GM19438 (cell line): Measurements from ENCODE around the gene USP5.
"Not testable (repeated sequence)": the region's sequence is repeated elsewhere in the genome, so short reads cannot be mapped to it uniquely, and the experiment has no call there.

Experiments used
- ATAC-seq: cut with Tn5 transposase; IDR thresholded peaks from one replicate; pipeline ENCODE4 v1.9.1; 2021; ENCODE audit warnings: low read depth; ENCODE audit not compliant: unreplicated experiment

Gene USP5

GRCh38 chr12:6883683-6884082 lies 31.7 kb downstream of the USP5 start:
- no peak for ATAC-seq

GRCh38 chr12:6884539-6884938 lies 32.6 kb downstream of the USP5 start:
- no peak for ATAC-seq

GRCh38 chr12:6886206-6886999 lies 34.5 kb downstream of the USP5 start:
- ATAC-seq = not testable (repeated sequence)

DNA sequence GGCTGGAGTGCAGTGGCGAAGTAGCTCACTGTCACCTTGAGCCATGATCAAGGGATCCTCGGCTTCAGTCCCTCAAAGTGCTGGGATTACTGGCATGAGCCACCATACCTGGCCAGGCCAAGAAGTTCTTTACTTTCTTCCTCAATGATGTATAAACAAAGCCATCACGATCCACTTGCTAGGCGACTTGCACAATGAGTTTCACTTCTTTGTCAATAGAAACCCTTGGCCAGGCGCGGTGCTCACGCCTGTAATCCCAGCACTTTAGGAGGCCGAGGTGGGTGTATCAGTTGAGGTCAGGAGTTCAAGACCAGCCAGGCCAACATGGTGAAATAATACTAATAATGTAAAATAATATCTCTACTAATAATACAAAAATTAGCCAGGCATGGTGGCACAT lies 35.5 kb downstream of the USP5 start:
- no peak for ATAC-seq

GRCh38 chr12:6888360-6888759 lies 36.4 kb downstream of the USP5 start:
- ATAC-seq = no peak

DNA sequence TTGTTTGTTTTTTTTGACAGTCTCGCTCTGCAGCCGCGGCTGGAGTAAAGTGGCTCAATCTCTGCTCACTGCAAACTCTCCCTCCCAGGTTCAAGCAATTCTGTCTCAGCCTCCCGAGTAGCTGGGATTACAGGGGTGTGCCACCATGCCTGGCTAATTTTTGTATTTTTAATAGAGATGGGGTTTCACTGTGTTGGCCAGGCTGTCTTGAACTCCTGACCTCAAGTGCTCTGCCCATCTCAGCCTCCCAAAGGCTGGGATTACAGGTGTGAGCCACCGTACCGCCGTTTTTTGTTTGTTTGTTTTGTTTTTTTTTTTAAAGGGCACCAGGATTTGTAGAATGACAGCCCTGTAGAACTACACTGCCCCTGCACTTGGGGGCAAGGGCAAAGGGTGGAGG lies 36.8 kb downstream of the USP5 start:
- not testable (repeated sequence) for ATAC-seq

DNA sequence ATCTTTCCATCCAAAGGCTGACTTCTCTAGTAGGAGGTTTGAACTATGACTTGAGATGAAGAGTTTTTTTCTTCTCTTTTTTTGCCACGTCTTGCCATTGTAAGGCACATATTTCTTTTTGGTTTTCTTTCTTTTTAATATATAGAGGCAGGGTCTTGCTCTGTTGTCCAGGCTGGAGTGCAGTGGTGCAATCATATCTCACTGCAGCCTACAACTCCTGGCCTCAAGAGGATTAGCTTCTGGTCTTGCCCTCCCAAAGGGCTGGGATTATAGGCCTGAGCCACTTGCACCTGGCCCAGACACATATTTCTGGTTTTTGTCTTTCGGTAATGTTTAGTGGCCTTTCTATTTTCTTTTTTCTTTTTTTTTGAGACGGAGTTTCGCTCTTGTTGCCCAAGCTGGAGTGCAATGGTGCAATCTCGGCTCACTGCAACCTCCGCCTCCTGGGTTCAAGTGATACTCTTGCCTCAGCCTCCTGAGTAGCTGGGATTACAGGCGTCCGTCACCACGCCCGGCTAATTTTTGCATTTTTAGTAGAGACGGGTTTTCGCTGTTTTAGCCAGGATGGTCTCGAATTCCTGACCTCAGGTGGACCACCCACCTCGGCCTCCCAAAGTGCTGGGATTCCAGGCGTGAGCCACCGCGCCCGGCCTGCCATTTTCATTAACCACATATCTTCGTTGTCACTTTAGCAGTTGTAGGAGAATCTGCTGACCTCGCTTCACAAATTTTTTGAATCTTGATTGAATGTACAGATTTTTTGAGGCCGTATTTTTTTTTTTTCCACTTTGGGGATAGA lies 38.0 kb downstream of the USP5 start:
- ATAC-seq = not testable (repeated sequence)

- ATAC-seq = peak; percentile 93
These were observed 39.1 kb downstream of the USP5 start for GRCh38 chr12:6890789-6891645.

DNA sequence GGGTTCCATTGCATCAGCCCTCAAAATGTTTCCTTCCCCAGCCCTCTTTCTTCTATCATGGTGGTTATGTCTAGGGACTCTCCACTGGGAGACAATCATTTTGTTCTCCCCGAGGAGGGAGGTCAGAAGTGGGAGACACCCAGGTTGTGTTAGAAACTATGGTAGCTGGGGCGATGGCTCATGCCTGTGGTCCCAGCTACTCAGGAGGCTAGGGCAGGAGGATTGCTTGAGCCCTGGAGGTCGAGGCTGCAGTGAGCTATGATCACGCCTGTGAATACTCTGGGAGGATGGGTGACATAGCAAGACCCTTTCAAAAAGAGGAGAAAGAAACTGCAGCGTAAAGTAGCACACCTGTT lies 39.7 kb downstream of the USP5 start:
- ATAC-seq = no peak

DNA sequence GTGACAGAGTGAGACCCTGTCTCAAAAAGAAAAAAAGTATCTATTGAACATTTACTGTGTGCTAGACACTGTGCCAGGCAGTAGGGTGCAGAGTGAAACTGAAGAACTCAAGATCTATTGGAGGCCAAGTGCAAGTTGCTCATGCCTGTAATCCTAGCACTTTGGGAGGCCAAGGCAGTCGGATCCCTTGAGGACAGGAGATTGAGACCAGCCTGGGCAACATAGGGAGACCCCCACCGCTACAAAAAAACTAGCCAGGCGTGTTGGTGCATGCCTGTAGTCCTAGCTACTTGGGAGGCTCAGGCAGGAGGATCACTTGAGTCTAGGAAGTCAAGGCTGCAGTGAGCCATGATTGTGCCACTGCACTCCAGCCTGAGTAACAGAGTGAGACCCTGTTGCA lies 40.7 kb downstream of the USP5 start:
- not testable (repeated sequence) for ATAC-seq

- no peak for ATAC-seq
These were observed 42.4 kb downstream of the USP5 start for GRCh38 chr12:6894321-6894720.

GRCh38 chr12:6896846-6897435 lies 45.0 kb downstream of the USP5 start:
- no peak for ATAC-seq

DNA sequence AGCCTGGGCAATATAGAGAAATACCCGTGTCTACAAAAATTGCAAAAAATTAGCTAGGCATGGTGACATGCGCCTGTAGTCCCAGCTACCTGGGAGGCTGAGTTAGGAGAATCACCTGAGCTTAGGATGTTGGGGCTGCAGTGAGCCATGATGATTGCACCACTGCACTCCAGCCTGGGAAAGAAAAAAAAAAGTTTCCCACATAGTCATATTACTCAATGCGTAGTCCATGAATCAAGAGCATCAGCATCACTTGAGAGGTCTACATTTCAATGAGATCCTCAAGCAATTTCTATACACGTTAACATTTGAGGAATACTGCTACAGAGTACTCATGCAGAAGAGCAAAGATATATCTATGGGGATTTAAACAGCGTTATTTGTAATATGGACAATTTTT lies 47.5 kb downstream of the USP5 start:
- no peak for ATAC-seq

DNA sequence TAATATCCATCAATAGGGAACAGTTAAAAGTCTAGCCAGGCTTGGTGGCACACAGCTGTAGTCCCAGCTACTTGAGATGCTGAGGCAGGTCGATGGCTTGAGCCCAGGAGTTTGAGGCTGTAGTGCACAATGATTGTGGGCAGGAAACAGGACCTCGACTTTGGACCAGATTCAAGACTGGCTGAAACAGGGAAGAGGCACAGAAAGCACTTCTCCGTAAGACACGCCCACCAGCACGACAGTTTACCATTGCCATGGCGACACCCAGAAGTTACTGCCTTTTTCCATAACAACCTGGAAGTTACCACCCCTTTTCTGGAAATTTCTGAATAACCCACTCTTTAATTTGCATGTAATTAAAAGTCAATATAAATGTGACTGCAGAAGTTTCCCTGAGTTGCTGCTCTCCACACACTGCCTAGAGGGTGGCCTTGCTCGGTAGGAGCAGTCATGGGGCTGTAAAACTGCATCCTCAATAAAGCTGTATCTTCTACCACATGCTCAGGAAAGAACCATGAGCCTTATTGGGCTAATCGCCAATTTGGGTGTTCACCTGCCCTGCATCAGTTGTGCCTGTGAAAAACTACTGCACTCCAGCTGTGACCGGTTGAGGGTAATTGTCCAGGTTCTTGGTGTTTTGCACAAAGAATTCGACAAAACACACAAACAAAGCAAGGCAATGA lies 48.0 kb downstream of the USP5 start:
- no peak for ATAC-seq

DNA sequence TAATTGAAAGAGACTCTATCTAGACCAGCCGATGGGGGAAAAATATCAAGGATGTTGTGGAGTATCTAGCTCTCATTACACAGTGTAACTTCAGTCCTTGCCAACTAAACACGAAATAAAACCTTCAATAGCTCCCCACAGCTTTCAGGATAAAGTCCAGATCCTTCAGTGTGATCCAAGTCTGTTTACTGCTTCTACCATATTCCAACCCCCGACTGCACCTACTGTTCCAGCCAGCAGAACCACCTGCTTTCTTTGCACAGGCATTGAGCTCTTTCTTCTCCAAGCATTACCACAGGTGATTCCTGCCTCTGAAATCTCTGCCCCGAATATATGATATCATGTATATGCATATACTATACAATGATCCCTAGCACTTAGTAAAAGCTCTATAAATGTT lies 50.5 kb downstream of the USP5 start:
- ATAC-seq = no peak

DNA sequence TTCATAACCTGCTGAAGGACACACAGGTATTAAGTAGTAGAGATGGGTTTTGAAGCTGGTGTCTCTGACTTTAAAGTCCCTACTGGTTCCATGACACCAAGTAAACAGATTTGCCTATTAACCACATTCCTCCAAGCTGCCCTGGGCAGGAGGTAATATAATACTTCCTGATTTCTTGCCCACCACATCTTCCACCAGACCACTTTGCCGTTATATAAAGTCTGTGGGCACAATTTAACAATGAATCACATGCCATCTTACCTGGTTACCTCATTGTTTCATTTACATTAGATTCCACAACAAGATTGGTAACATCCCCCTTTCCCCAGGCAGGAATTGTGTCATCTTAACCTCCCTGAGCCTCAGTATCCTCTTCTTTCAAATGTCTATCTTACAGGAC lies 51.8 kb downstream of the USP5 start:
- ATAC-seq = no peak

GRCh38 chr12:6904280-6905276 lies 52.6 kb downstream of the USP5 start, which contains the start of gene LRRC23:
TSS of gene LRRC23 (plus strand) at chr12:6904822. CDS start at chr12:6905634, 812 bp downstream.
- ATAC-seq = peak; percentile 96

DNA sequence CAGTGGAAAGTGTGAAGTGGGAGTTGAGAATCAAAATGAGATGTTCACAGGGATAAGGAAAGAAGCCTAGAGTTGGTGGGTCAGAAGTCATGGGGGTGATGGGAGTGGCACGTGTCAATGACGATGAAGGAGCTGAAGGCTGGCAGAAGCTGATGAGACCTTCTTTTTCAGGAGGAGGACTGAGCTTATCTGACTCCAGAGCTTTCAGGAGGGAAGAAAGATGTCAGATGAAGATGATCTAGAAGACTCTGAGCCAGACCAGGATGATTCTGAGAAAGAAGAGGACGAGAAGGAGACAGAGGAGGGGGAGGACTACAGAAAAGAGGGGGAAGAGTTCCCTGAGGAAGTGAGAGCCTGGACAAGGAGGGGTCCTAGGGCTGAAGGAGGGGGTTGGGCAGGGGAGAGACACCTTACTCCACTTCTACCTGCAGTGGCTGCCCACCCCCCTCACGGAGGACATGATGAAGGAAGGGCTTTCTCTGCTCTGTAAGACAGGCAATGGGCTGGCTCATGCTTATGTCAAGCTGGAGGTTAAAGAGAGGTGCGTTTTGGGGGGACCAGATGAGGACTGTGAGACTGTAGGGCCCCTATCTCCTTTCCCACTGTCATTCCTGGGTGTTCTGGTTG lies 53.6 kb downstream of the USP5 start:
- no peak for ATAC-seq
